Measurements from ENCODE around the gene DEFB114.

- TF ChIP-seq, protein P1, sequence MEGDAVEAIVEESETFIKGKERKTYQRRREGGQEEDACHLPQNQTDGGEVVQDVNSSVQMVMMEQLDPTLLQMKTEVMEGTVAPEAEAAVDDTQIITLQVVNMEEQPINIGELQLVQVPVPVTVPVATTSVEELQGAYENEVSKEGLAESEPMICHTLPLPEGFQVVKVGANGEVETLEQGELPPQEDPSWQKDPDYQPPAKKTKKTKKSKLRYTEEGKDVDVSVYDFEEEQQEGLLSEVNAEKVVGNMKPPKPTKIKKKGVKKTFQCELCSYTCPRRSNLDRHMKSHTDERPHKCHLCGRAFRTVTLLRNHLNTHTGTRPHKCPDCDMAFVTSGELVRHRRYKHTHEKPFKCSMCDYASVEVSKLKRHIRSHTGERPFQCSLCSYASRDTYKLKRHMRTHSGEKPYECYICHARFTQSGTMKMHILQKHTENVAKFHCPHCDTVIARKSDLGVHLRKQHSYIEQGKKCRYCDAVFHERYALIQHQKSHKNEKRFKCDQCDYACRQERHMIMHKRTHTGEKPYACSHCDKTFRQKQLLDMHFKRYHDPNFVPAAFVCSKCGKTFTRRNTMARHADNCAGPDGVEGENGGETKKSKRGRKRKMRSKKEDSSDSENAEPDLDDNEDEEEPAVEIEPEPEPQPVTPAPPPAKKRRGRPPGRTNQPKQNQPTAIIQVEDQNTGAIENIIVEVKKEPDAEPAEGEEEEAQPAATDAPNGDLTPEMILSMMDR (IDR thresholded peaks at IDR 0.05; ENCODE audit: low read length) = no peak
- TF ChIP-seq EZH2 (optimal IDR thresholded peaks at IDR 0.05; ENCODE audit: low read depth, low read length) = no peak
These were observed 43.9 kb downstream of the DEFB114 start for GRCh38 chr6:49919935-49920644.
